Measurements from ENCODE around the gene KRT28.
"Not testable (repeated sequence)": the region's sequence is repeated elsewhere in the genome, so short reads cannot be mapped to it uniquely, and the experiment has no call there.

The KRT28 gene

GRCh38 chr17:40825599-40825998 lies 25.8 kb upstream of the KRT28 start:
- TF ChIP-seq GATA1 (IDR thresholded peaks at IDR 0.05; ENCODE audit: low read depth, low read length), result no peak
- TF ChIP-seq POLR2A (IDR thresholded peaks at IDR 0.05; ENCODE audit: low read length), result no peak
- no peak for DNase-seq

GRCh38 chr17:40824015-40824832 lies 24.5 kb upstream of the KRT28 start:
- TF ChIP-seq POLR2A (IDR thresholded peaks at IDR 0.05; ENCODE audit: low read length) (no peak), GATA1 (IDR thresholded peaks at IDR 0.05; ENCODE audit: low read depth, low read length) (no peak)
- DNase-seq, result no peak

- no peak for DNase-seq
- TF ChIP-seq GATA1 (IDR thresholded peaks at IDR 0.05; ENCODE audit: low read depth, low read length) (no peak), POLR2A (IDR thresholded peaks at IDR 0.05; ENCODE audit: low read length) (no peak)
Measured at GRCh38 chr17:40822132-40822812, 22.5 kb upstream of the KRT28 start, which contains the start of gene KRT10. Gene KRT10, minus strand, starts transcription at chr17:40822614. Its CDS starts 29 bp downstream, at chr17:40822585.

DNA sequence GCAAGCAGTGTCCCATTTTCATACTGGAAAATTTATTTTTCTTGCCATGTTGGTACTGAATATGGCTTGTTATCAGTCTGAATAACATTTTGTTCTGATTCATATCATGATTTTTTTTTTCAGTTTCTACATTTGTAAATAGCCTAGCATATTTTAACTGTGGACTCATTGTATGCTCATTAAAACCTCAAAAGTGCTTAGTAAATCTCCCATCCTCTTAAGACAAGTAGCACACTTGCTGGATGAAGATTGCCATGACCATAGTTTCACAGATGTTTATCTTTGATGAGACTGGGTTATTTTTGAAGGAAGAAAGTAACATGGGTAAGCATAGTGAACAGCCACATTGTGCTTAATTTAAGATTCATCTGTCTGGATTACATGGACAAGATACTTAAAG lies 21.8 kb upstream of the KRT28 start:
- DNase-seq, result no peak
- no peak for TF ChIP-seq GATA1 (IDR thresholded peaks at IDR 0.05; ENCODE audit: low read depth, low read length)

DNA sequence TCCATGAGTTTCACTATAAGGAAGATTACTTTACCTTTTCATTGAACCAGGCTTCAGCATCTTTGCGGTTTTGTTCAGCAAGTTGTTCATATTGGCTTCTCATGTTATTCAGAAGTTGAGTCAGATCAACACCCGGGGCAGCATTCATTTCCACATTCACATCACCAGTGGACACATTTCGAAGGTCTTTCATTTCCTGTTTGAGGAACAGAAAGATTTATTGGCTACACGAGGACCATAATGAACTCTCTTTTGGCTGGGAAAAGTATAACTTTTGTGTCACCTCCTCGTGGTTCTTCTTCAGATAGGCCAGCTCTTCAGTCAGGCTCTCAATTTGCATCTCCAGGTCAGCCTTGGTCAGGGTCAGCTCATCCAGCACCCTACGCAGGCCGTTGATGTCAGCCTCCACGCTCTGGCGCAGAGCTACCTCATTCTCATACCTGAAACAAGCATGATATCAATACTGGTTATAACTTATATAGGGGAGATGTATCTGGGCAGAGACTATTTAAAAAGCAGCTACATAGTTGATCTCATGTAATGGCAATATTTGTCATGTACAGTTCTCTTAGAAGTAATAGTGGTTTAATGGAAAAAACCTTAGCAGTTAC lies 20.6 kb upstream of the KRT28 start:
- TF ChIP-seq POLR2A (IDR thresholded peaks at IDR 0.05; ENCODE audit: low read length), result no peak
- TF ChIP-seq GATA1 (IDR thresholded peaks at IDR 0.05; ENCODE audit: low read depth, low read length), result no peak
- DNase-seq, result no peak

GRCh38 chr17:40819528-40820125 lies 19.9 kb upstream of the KRT28 start:
- no peak for TF ChIP-seq GATA1 (IDR thresholded peaks at IDR 0.05; ENCODE audit: low read depth, low read length)
- TF ChIP-seq POLR2A (IDR thresholded peaks at IDR 0.05; ENCODE audit: low read length), result no peak
- DNase-seq, result peak; percentile 37 to 48

DNA sequence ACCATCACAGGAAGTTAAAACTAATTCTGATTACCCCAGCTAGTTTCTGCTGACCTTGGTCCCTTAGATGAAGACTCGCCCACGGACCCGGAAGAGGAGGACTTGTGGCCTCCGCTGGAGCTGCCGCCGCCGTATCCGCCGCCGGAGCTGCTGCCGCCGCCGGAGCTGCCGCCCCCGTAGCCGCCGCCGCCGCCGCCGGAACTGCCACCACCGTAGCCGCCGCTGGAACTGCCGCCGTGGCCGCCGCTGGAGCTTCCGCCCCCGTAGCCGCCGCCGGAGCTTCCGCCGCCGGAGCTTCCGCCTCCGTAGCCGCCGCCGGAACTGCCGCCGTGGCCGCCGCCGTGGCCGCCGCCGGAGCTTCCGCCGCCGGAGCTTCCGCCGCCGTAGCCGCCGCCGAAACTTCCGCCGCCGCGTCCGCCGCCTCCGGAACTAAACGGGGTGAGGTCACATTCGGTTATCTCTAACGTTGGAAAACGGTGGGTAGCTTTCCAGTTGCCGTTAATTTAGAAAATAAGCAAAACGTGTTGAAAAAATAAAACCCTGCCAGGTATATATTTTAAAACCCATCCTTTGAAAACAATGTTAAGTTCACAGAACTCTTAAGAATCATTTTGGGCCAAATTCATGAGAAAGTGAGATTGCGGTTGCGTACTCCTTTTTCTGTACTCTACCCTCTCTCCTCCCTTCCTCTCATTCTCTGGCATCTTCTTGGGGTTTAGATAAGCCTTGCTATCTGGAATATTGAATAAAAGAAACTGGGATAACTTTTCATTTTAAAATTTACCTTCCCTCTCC lies 19.2 kb upstream of the KRT28 start:
- TF ChIP-seq GATA1 (IDR thresholded peaks at IDR 0.05; ENCODE audit: low read depth, low read length), result no peak
- peak; percentile 40 for TF ChIP-seq POLR2A (IDR thresholded peaks at IDR 0.05; ENCODE audit: low read length)
- DNase-seq, result peak; percentile 90 to 93

GRCh38 chr17:40818343-40818732 lies 18.6 kb upstream of the KRT28 start:
- TF ChIP-seq GATA1 (IDR thresholded peaks at IDR 0.05; ENCODE audit: low read depth, low read length) (no peak), POLR2A (IDR thresholded peaks at IDR 0.05; ENCODE audit: low read length) (no peak)

GRCh38 chr17:40817103-40817682 lies 17.4 kb upstream of the KRT28 start:
- no peak for DNase-seq
- no peak for TF ChIP-seq GATA1 (IDR thresholded peaks at IDR 0.05; ENCODE audit: low read depth, low read length)
- TF ChIP-seq POLR2A (IDR thresholded peaks at IDR 0.05; ENCODE audit: low read length), result no peak

More at GRCh38 chr17:40818343-40818732, 18.6 kb upstream of the KRT28 start:
- DNase-seq, result peak; percentile 26 to 52

DNA sequence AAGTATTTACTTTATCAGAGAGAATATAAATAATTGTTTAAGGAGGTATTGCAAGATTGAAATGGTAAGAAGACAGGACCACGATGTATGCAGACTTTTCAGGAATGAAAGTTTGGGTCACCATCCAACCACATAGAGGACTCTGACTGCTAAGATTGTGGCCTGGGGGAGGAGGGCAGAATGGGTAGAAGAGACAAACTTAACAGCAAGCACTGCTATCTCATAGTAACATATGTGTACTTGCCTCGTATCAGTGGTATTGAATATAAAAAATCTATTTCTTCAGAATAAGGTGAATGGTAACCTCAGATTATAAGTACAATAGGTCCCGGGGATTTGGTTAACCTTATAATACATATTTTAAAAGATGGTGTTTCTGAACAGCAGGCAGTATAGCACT lies 16.8 kb upstream of the KRT28 start:
- DNase-seq, result no peak
- no peak for TF ChIP-seq GATA1 (IDR thresholded peaks at IDR 0.05; ENCODE audit: low read depth, low read length)
- TF ChIP-seq POLR2A (IDR thresholded peaks at IDR 0.05; ENCODE audit: low read length), result no peak

- DNase-seq, result no peak
- no peak for TF ChIP-seq POLR2A (IDR thresholded peaks at IDR 0.05; ENCODE audit: low read length)
- TF ChIP-seq GATA1 (IDR thresholded peaks at IDR 0.05; ENCODE audit: low read depth, low read length), result no peak
Measured at GRCh38 chr17:40815381-40815780, 15.6 kb upstream of the KRT28 start.

GRCh38 chr17:40814657-40815056 lies 14.9 kb upstream of the KRT28 start:
- not testable (repeated sequence) for DNase-seq

DNA sequence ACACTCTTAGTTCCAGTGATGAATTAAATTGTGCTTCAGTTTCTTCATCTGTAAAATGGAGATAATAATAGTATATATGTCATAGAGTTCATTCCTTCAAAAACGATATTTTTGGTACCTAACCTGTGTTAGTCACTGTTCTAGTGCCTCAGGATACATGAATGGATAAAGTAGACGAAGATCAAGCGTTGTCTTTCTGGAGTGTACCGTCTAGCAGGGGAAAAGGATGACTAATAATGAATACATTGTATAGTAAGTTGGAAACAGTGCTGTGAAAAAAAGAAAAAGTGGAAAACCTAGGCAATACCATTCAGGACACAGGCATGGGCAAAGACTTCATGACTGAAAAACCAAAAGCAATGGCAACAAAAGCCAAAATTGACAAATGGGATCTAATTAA lies 14.0 kb upstream of the KRT28 start:
- no peak for DNase-seq
- TF ChIP-seq POLR2A (IDR thresholded peaks at IDR 0.05; ENCODE audit: low read length) (no peak), GATA1 (IDR thresholded peaks at IDR 0.05; ENCODE audit: low read depth, low read length) (no peak)

Measured in erythroblast (primary cell).